ENCODE measurements around the gene FOXO1.

GRCh38 chr13:40664350-40665125 lies 1.9 kb downstream of the FOXO1 start:
- no peak for TF ChIP-seq CTCF (IDR thresholded peaks at IDR 0.05; ENCODE audit: low read depth, low read length, poor library complexity, severe bottlenecking)
- no peak for TF ChIP-seq EZH2phosphoT487 (IDR thresholded peaks at IDR 0.05; ENCODE audit: borderline replicate concordance, low read length)
